ENCODE measurements around the gene BCL2L1. TPM values are rescaled to one million over a fixed set of nuclear protein-coding genes. Genes with fewer than 3 reads are reported as not detected.

BCL2L1 gene
- total and polyA plus RNA-seq, 2 donors (not counting 1 experiment from before 2014, with no cell fraction given), result 61.8 to 77.1 TPM

DNA sequence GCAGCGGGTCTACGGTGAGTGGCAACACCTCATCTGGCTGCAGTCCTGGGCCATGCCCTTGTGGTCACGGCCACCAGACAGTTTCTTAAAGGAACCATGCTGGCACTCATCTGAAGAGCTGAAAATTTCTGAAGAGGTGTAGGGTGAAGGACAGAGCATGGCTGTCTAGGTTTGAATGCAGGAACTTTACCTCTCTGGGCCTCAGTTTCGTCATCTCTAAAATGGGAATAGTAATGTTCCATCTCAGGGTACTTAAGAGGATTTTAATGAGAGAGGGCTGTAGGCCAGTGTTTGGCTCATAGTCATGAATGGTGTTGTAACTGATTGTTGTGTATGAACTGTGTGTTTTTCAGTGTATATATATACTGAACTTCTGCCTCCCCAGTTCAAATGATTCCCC is 79.1 kb downstream of the BCL2L1 start:
- Histone ChIP-seq H3K9me3 (ENCODE audit: control insufficient read depth, insufficient read depth, low read depth, low read length) (no peaks in the 10 kb centered on the region), H4K20me1 (ENCODE audit: control insufficient read depth, extremely low read depth, insufficient read depth, low read length) (no peaks in the 10 kb centered on the region), H3K27ac (ENCODE audit: insufficient read depth, low read length) (no peak overlapping the region), H3K79me2 (ENCODE audit: control insufficient read depth, insufficient read depth, low read length) (no peaks in the 10 kb centered on the region), H3K4me1 (ENCODE audit: control insufficient read depth, extremely low read depth, insufficient read depth, low read length) (peaks cover 2% of the 10 kb centered on the region), H3K27me3 (ENCODE audit: control insufficient read depth, insufficient read depth, low read length) (peaks cover 8% of the 10 kb centered on the region), H2AFZ (ENCODE audit: low read length) (no peak overlapping the region), H3K4me2 (ENCODE audit: extremely low read depth, insufficient read depth, low read length) (no peak overlapping the region), H3K9ac (ENCODE audit: insufficient read depth, low read length) (no peak overlapping the region), H3K4me3 (replicated peaks in 1 of 4; ENCODE audit: control extremely low read depth in 1 of 4, insufficient read depth in 1 of 4, low read depth in 3 of 4, low read length in 4 of 4) (no peak overlapping the region), H3K36me3 (ENCODE audit: control insufficient read depth, insufficient read depth, low read length) (no peaks in the 10 kb centered on the region)
- DNase-seq (ENCODE audit: low read depth in 2 of 2), result no peak
- TF ChIP-seq EZH2 (IDR thresholded peaks at IDR 0.05; ENCODE audit: low read length, missing control alignments), result no peak
- TF ChIP-seq, protein P1, sequence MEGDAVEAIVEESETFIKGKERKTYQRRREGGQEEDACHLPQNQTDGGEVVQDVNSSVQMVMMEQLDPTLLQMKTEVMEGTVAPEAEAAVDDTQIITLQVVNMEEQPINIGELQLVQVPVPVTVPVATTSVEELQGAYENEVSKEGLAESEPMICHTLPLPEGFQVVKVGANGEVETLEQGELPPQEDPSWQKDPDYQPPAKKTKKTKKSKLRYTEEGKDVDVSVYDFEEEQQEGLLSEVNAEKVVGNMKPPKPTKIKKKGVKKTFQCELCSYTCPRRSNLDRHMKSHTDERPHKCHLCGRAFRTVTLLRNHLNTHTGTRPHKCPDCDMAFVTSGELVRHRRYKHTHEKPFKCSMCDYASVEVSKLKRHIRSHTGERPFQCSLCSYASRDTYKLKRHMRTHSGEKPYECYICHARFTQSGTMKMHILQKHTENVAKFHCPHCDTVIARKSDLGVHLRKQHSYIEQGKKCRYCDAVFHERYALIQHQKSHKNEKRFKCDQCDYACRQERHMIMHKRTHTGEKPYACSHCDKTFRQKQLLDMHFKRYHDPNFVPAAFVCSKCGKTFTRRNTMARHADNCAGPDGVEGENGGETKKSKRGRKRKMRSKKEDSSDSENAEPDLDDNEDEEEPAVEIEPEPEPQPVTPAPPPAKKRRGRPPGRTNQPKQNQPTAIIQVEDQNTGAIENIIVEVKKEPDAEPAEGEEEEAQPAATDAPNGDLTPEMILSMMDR (conservative IDR thresholded peaks at IDR 0.05 in 1 of 2, IDR thresholded peaks at IDR 0.05 in 1 of 2; ENCODE audit: low read depth in 1 of 2, low read length in 2 of 2), result no peak

DNA sequence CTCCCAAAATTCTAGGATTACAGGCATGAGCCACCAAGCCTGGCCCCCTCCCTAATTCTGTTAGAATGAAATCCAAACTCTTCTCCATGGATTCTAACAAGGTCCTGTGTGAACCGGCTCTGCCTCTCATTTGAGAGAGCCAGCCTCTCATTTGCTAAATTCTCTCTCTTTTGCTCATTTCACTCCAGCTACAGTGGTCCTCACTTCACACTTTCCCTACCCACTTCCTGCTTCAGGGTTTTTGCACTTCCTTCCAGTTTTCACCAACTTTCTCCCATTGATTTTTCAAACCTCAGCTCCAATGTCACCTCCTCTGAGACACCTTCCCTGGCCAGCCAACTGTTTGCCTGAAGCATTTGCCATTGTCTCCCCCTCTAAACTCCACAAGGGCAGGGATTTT is 79.8 kb downstream of the BCL2L1 start:
- Histone ChIP-seq H4K20me1 (ENCODE audit: control insufficient read depth, extremely low read depth, insufficient read depth, low read length) (no peaks in the 10 kb centered on the region), H3K27me3 (ENCODE audit: control insufficient read depth, insufficient read depth, low read length) (peaks cover 8% of the 10 kb centered on the region), H2AFZ (ENCODE audit: low read length) (no peak overlapping the region), H3K9ac (ENCODE audit: insufficient read depth, low read length) (no peak overlapping the region), H3K27ac (ENCODE audit: insufficient read depth, low read length) (no peak overlapping the region), H3K36me3 (ENCODE audit: control insufficient read depth, insufficient read depth, low read length) (no peaks in the 10 kb centered on the region), H3K4me3 (replicated peaks in 1 of 4; ENCODE audit: control extremely low read depth in 1 of 4, insufficient read depth in 1 of 4, low read depth in 3 of 4, low read length in 4 of 4) (no peak overlapping the region), H3K4me1 (ENCODE audit: control insufficient read depth, extremely low read depth, insufficient read depth, low read length) (peaks cover 2% of the 10 kb centered on the region), H3K79me2 (ENCODE audit: control insufficient read depth, insufficient read depth, low read length) (no peaks in the 10 kb centered on the region), H3K4me2 (ENCODE audit: extremely low read depth, insufficient read depth, low read length) (no peak overlapping the region), H3K9me3 (ENCODE audit: control insufficient read depth, insufficient read depth, low read depth, low read length) (no peaks in the 10 kb centered on the region)
- no peak for DNase-seq (ENCODE audit: low read depth in 2 of 2)
- TF ChIP-seq EZH2 (IDR thresholded peaks at IDR 0.05; ENCODE audit: low read length, missing control alignments), result no peak

DNA sequence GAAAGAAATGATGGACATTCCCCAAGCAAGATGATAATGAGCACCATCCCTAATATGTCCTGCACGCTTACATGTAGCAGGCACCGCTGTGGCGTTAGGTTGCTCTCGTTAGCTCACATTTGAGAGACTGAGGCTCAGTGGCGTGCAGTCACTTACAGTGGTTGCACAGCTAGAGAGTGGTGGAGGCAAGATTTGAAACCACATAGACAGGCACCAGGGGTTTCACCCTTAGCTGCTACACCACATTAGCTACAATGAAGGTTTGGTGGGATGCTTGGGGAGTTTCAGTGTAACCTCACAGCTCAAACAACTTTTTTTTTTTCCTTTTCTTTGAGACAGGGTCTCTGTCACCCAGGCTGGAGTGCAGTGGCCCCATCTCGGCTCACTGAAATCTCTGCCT is 81.3 kb downstream of the BCL2L1 start:
- Histone ChIP-seq H3K27ac (ENCODE audit: insufficient read depth, low read length) (no peak overlapping the region), H3K9me3 (ENCODE audit: control insufficient read depth, insufficient read depth, low read depth, low read length) (no peaks in the 10 kb centered on the region)
- TF ChIP-seq, protein P1 (conservative IDR thresholded peaks at IDR 0.05 in 1 of 2, IDR thresholded peaks at IDR 0.05 in 1 of 2; ENCODE audit: low read depth in 1 of 2, low read length in 2 of 2), result no peak
- no peak for TF ChIP-seq EZH2 (IDR thresholded peaks at IDR 0.05; ENCODE audit: low read length, missing control alignments)

More for the DNA sequence above, 81.3 kb downstream of the BCL2L1 start:
- Histone ChIP-seq H3K4me2 (ENCODE audit: extremely low read depth, insufficient read depth, low read length) (no peak overlapping the region), H3K4me1 (ENCODE audit: control insufficient read depth, extremely low read depth, insufficient read depth, low read length) (peaks cover 2% of the 10 kb centered on the region), H3K79me2 (ENCODE audit: control insufficient read depth, insufficient read depth, low read length) (no peaks in the 10 kb centered on the region), H3K27me3 (ENCODE audit: control insufficient read depth, insufficient read depth, low read length) (peaks cover 8% of the 10 kb centered on the region), H3K9ac (ENCODE audit: insufficient read depth, low read length) (no peak overlapping the region), H2AFZ (ENCODE audit: low read length) (no peak overlapping the region), H4K20me1 (ENCODE audit: control insufficient read depth, extremely low read depth, insufficient read depth, low read length) (no peaks in the 10 kb centered on the region), H3K4me3 (replicated peaks in 1 of 4; ENCODE audit: control extremely low read depth in 1 of 4, insufficient read depth in 1 of 4, low read depth in 3 of 4, low read length in 4 of 4) (no peak overlapping the region), H3K36me3 (ENCODE audit: control insufficient read depth, insufficient read depth, low read length) (no peaks in the 10 kb centered on the region)
- no peak for DNase-seq (ENCODE audit: low read depth in 2 of 2)
